ENCODE data around the gene ASPDH. TPM values are rescaled to one million over a fixed set of nuclear protein-coding genes. Genes with fewer than 3 reads are reported as not detected.
A peak's percentile ranks its signal among the peaks of the same experiment; 100 is the strongest.

ASPDH gene
- total RNA-seq, 1 donor from 2014 or later = not detected

DNA sequence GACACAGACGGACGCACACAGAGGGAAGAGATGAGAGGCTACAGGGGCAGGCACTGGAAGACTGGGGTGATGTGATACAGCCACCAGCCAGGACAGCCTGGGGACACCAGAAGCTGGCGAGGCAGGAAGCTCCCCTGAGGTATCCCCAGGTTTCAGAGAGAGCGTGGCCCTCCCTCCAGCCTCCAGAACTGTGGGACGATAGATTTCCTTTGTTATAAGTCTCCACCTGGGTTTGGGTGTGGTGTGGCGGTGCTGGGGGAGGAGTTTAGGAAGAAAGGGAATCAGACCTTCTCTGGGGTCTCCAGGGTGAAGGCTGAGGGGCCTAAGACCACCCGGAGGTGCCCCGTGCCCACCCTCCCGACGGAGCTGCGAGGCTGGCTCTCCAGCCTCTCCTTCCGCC lies 2.7 kb upstream of the ASPDH start:
- H3K4me1 Mint-ChIP-seq (ENCODE audit: low read depth, unreplicated experiment) = peaks cover 5% of the 10 kb centered on the region
- no peak for DNase-seq
- H3K27ac Mint-ChIP-seq (ENCODE audit: unreplicated experiment) = no peak overlapping the region
- H3K4me3 Mint-ChIP-seq (ENCODE audit: unreplicated experiment) = no peak overlapping the region
- H3K9me3 Mint-ChIP-seq (ENCODE audit: unreplicated experiment) = peaks cover 6% of the 10 kb centered on the region
- no peaks in the 10 kb centered on the region for H3K36me3 Mint-ChIP-seq (ENCODE audit: unreplicated experiment)
- peaks cover 13% of the 10 kb centered on the region for H3K27me3 Mint-ChIP-seq (ENCODE audit: unreplicated experiment)
- TF ChIP-seq, protein P1, sequence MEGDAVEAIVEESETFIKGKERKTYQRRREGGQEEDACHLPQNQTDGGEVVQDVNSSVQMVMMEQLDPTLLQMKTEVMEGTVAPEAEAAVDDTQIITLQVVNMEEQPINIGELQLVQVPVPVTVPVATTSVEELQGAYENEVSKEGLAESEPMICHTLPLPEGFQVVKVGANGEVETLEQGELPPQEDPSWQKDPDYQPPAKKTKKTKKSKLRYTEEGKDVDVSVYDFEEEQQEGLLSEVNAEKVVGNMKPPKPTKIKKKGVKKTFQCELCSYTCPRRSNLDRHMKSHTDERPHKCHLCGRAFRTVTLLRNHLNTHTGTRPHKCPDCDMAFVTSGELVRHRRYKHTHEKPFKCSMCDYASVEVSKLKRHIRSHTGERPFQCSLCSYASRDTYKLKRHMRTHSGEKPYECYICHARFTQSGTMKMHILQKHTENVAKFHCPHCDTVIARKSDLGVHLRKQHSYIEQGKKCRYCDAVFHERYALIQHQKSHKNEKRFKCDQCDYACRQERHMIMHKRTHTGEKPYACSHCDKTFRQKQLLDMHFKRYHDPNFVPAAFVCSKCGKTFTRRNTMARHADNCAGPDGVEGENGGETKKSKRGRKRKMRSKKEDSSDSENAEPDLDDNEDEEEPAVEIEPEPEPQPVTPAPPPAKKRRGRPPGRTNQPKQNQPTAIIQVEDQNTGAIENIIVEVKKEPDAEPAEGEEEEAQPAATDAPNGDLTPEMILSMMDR (IDR thresholded peaks at IDR 0.05; ENCODE audit: partially characterized antibody, unreplicated experiment) = no peak

DNA sequence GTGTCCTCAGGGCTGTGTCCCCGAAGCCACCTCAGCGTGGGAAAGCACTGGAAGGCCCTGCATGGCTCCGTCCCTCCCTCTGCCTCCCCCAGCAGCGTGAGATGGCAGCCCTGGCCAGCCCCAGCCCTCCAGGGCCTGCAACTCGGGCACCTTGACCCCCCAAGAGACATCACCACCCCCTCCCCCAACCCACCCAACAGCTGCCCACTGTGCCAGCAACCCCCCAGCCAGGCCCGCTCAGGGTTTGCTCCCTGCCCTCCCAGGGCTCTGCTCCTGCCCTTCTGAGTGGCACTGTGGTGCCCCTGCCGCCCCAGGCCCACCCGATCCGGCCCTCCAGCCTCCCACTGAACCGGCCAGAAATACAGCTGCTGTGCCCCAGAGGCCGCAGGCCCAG lies 1.5 kb upstream of the ASPDH start:
- no peak for DNase-seq
- TF ChIP-seq, protein P1 (IDR thresholded peaks at IDR 0.05; ENCODE audit: partially characterized antibody, unreplicated experiment) = no peak
- Mint-ChIP-seq H3K27me3 (ENCODE audit: unreplicated experiment) (peaks cover 15% of the 10 kb centered on the region), H3K4me3 (ENCODE audit: unreplicated experiment) (no peak overlapping the region), H3K9me3 (ENCODE audit: unreplicated experiment) (peaks cover 12% of the 10 kb centered on the region), H3K4me1 (ENCODE audit: low read depth, unreplicated experiment) (peaks cover 5% of the 10 kb centered on the region), H3K36me3 (ENCODE audit: unreplicated experiment) (no peaks in the 10 kb centered on the region), H3K27ac (ENCODE audit: unreplicated experiment) (no peak overlapping the region)

GRCh38 chr19:50514346-50515167 lies 844 bp upstream of the ASPDH start:
- DNase-seq = no peak
- H3K9me3 Mint-ChIP-seq (ENCODE audit: unreplicated experiment) = peaks cover 12% of the 10 kb centered on the region
- TF ChIP-seq, protein P1 (IDR thresholded peaks at IDR 0.05; ENCODE audit: partially characterized antibody, unreplicated experiment) = no peak
- peaks cover 5% of the 10 kb centered on the region for H3K4me1 Mint-ChIP-seq (ENCODE audit: low read depth, unreplicated experiment)
- H3K36me3 Mint-ChIP-seq (ENCODE audit: unreplicated experiment) = no peaks in the 10 kb centered on the region
- no peak overlapping the region for H3K27ac Mint-ChIP-seq (ENCODE audit: unreplicated experiment)
- peaks cover 15% of the 10 kb centered on the region for H3K27me3 Mint-ChIP-seq (ENCODE audit: unreplicated experiment)
- peak overlapping the region; percentile 59 for H3K4me3 Mint-ChIP-seq (ENCODE audit: unreplicated experiment)

DNA sequence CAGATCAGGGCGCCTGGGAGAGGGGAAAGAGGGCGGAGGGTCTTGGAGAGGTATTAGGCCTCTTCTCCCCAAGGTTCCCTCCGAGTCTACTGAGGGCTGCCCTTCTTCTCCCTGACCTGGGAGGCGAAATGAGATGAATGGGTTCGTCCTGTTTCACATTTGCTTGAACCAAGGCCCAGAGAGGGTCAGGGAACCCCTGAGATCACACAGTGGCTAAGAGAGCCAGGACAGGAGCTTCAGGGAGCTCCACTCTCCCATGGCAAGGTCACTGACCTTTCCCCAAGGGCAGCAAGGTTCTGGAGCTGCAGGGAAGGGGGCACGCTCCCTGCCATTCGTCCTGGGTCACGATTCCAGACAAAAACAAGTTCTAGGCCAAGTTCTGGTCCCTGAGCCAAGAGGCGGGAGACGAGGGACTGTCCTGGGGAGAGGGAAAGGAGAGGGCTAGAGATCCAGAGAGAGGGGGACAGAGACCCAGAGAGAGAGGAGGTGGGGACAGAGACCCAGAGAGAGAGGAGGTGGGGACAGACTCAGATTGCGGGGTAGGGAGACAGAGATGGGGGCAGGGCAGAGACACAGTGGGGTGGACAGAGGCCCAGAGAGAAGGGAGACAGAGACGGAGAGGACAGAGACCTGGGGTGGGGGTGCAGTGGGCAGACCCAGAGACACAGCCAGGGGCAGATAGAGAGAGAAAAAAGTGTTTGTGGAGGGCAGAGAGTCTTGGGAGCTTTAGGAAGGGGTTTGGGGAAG lies 541 bp downstream of the ASPDH start:
- no peak overlapping the region for H3K4me3 Mint-ChIP-seq (ENCODE audit: unreplicated experiment)
- peaks cover 15% of the 10 kb centered on the region for H3K4me1 Mint-ChIP-seq (ENCODE audit: low read depth, unreplicated experiment)
- peaks cover 13% of the 10 kb centered on the region for H3K9me3 Mint-ChIP-seq (ENCODE audit: unreplicated experiment)
- no peak for DNase-seq
- H3K36me3 Mint-ChIP-seq (ENCODE audit: unreplicated experiment) = no peaks in the 10 kb centered on the region
- H3K27me3 Mint-ChIP-seq (ENCODE audit: unreplicated experiment) = peaks cover 22% of the 10 kb centered on the region
- peak overlapping the region; percentile 52 for H3K27ac Mint-ChIP-seq (ENCODE audit: unreplicated experiment)
- TF ChIP-seq, protein P1 (IDR thresholded peaks at IDR 0.05; ENCODE audit: partially characterized antibody, unreplicated experiment) = no peak
